Frontal cortex (tissue), 1 donor: ENCODE measurements around the gene C9orf43. TPM values are rescaled to one million over a fixed set of nuclear protein-coding genes. Genes with fewer than 3 reads are reported as not detected.

Experiments
- total RNA-seq: library from RNA; depleted of rRNA; stranded (reverse); fragments of >200 nt; gene quantifications from one replicate; pipeline ENCODE4 v1.2.3, GENCODE V29; 2014

The C9orf43 gene
- total RNA-seq, 1 donor from 2014 or later: 1.2 TPM

Other genes with a start within 250 kb of the C9orf43 start
- 9.8 TPM for gene FKBP15, start 189.5 kb upstream of the C9orf43 start, total RNA-seq
- gene SLC31A1, start 189.2 kb upstream of the C9orf43 start, total RNA-seq: 7.3 TPM
- 14.3 TPM for gene CDC26, start 135.2 kb upstream of the C9orf43 start, total RNA-seq
- gene PRPF4, start 135.1 kb upstream of the C9orf43 start, total RNA-seq: 23.6 TPM
- gene RNF183, start 107.4 kb upstream of the C9orf43 start, total RNA-seq: not detected
- 2.4 TPM for gene WDR31, start 70.5 kb upstream of the C9orf43 start, total RNA-seq
- gene BSPRY, start 61.2 kb upstream of the C9orf43 start, total RNA-seq: under 0.01 TPM
- gene HDHD3, start 33.8 kb upstream of the C9orf43 start, total RNA-seq: 9.0 TPM
- 11.4 TPM for gene ALAD, start 9.5 kb upstream of the C9orf43 start, total RNA-seq
- 39.5 TPM for gene POLE3, start 72 bp upstream of the C9orf43 start, total RNA-seq
- gene RGS3, start 53.0 kb downstream of the C9orf43 start, total RNA-seq: 11.4 TPM